ENCODE results near the gene IQCF2. TPM values are rescaled to one million over a fixed set of nuclear protein-coding genes. Genes with fewer than 3 reads are reported as not detected.

IQCF2 gene
- total RNA-seq, 4 donors from 2014 or later: not detected

Small RNAs within 50 kb of the gene (small RNA-seq; reads per million reads assigned to genes)
- not detected for gene RN7SL504P

Other genes starting within 250 kb of the IQCF2 start
- 100 to 1,000 TPM in 3 of 4 donors, 10 to 100 TPM in 1; 74.3 to 135 (median 122) TPM for gene TEX264, start 190.4 kb upstream of the IQCF2 start, total RNA-seq
- gene GRM2, start 154.5 kb upstream of the IQCF2 start, total RNA-seq: under 1 TPM in 3 of 4 donors, not detected in 1; 0.20 to 0.81 (median 0.45) TPM
- not detected for gene IQCF6, start 82.4 kb upstream of the IQCF2 start, total RNA-seq
- not detected for gene IQCF5, start 14.0 kb downstream of the IQCF2 start, total RNA-seq
- gene IQCF1, start 41.7 kb downstream of the IQCF2 start, total RNA-seq: not detected
- 10 to 100 TPM in 3 of 4 donors, 1 to 10 TPM in 1; 7.3 to 14.4 (median 11.9) TPM for gene RRP9, start 80.3 kb downstream of the IQCF2 start, total RNA-seq
- 10 to 100 TPM; 32.1 to 50.8 (median 47.1) TPM for gene PARP3, start 80.7 kb downstream of the IQCF2 start, total RNA-seq
- 1 to 10 TPM in 1 of 4 donors, under 1 TPM in 2, not detected in 1; 0.13 to 1.8 (median 0.56) TPM for gene GPR62, start 93.8 kb downstream of the IQCF2 start, total RNA-seq
- gene PCBP4, start 105.8 kb downstream of the IQCF2 start, total RNA-seq: 10 to 100 TPM; 22.2 to 66.2 (median 41.1) TPM
- gene ABHD14B, start 112.4 kb downstream of the IQCF2 start, total RNA-seq: 10 to 100 TPM; 64.5 to 94.9 (median 87.8) TPM
- 10 to 100 TPM; 20.0 to 91.9 (median 49.3) TPM for gene ABHD14A, start 113.4 kb downstream of the IQCF2 start, total RNA-seq
- 10 to 100 TPM; 34.9 to 98.8 (median 77.6) TPM for gene ACY1, start 121.9 kb downstream of the IQCF2 start, total RNA-seq
- gene RPL29, start 134.3 kb downstream of the IQCF2 start, total RNA-seq: 1,000 to 10,000 TPM in 3 of 4 donors, 100 to 1,000 TPM in 1; 826 to 1,348 (median 1,271) TPM
- gene DUSP7, start 195.0 kb downstream of the IQCF2 start, total RNA-seq: 10 to 100 TPM in 3 of 4 donors, 1 to 10 TPM in 1; 6.9 to 10.6 (median 10.4) TPM